ENCODE measurements around the gene RASSF5.
A peak's percentile ranks its signal among the peaks of the same experiment; 100 is the strongest.
"Not testable (repeated sequence)": the region's sequence is repeated elsewhere in the genome, so short reads cannot be mapped to it uniquely, and the experiment has no call there.

Gene RASSF5

DNA sequence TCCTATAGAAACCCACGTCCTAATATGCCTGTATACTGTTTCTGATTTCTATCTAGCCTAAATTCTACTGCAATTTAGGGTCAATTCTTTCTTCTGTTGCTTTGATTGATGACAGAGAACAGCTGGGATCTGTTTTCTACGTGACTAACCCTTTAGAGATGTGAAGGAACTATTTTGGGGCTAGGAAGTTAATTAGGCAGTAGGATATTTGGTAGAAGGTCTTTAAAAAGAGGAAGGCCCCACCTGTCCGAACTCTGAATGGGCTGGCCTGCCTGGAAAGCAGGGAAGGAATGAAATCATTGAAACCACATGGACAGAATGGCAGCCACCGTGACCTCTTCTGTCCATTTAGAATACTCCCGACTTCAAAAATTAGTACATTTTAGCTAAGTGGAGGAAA, 83.9 kb downstream of the RASSF5 start:
- no peak for DNase-seq

DNA sequence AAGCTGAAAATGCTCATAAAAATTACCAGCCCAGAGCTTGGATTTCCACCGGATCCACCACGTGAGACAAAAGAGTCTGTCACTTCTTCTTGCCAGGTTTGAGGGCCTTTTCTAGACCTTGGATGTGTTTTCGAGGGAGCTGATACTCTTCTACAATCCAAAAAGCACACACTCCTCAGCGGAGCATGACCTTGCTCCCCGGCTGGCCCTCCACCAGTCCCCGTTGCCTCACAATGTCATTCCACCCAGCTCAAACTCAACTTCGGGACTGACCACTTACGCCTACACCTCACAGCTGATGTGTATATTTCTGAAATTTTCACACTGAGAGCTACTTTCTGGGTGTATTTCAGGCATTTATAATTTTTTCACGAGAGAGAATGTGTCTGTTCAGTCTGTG, 84.4 kb downstream of the RASSF5 start:
- DNase-seq = no peak

DNA sequence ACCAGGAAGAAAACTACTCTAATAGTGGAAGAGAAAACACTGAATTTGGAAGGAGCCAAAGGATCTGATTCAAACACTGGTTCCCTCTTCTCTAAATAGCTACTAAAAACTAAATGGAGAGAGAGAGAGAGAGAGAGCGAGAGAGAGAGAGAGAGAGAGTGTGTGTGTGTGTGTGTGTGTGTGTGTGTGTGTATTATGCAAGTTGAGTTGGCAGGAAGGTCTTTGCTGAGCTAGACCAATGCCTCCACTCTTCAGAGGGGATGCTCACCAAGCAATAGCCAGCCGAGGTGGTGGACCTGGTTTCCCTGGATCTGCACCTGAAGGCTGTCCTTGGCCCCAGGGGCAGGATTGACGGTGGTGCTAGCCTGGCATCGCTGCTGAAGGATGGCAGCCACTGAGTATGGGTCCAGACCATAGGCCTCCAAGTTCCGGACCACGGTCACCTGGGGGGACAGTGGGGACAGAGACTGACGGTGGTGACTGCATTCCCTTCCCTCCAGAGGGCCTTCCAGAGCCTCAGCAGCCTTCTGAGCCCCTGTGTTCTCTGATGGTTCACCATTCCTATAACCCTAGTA, 86.1 kb downstream of the RASSF5 start:
- DNase-seq = no peak

DNA sequence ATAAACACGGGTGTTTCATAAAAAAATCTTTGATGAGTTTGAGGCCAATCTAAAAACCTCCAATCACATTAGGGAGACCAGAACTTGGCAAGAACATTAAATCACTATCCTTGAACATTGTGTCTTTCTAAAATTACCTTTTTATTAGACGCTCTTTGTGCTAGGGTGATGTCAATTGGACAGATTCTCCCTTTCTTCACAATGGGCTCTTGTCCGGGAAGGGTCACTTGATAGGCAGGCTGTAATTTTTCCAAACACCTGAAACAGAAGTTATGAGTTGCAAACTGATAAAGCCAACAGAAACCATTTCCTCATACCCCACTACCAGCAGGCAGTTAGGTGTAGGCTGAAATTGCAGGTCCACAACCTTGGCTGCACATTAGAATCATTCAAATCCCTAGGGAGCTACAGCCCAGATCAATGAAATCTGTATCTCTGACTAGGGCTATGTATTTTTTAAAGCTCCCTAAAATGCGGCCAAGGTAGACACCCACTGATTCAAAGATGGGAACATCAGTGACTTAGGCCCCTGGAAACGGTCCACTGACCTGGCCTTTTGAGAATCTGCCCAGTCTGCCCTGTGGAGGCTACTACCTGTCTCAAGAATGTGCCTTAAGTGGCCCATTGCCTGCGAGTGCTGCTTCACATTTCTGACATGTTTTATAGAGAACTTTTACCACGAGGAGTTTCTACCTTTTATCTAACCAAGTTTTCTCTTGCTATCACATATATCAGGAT, 88.4 kb downstream of the RASSF5 start:
- DNase-seq = no peak

DNA sequence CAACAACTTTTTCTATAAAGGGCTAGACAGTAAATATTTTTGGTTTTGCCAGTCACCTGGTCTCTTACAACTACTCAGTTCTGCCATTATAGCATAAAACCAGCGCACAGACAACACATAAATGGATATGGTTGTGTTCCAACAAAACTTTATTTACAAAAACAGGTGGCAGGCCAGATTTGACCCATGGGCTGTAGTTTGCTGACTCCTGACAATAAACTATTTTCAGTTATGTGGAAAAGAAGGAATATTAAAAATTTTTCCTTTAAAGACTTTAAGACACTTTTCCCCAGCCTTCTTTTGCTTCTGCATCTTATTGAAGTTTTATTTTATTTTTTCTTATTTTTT, 89.0 kb downstream of the RASSF5 start:
- no peak for DNase-seq

DNA sequence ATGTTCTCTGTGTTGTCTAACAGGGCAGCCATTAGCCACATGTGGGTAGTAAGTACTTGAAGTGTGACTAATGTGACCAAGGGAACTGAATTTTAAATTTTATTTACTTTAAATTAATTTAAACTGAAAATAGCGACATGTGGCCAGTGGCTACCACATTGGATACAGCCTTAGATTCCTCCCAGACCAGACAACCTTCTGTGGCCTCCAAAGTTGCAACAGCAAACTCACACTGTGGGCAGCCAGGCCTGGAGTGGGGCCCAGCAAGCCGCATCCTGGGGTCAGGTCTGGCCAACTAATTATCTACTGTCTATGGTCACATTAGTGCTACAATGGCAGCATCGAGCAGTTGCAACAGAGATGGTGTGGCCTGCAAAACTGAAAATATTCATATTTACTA, 93.2 kb downstream of the RASSF5 start:
- DNase-seq = no peak

DNA sequence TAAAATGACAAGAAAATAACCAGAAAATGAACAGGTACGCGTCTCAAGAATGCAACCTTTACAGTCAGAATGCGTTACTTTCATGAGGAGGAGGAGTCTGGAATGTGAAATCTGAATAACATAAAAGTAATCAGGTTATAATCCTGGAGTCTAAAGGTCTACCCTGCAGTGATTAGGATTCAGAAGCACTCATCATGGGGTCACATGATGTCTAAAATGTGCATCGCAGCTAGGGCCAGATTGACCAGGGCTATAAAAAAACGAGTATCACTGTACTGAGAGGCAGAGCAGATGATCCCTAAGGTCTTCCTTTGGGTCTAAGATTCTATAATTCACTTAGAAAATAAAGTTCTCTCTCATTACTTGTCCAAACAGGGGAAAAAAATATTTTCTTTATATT, 97.5 kb downstream of the RASSF5 start:
- DNase-seq = no peak

DNA sequence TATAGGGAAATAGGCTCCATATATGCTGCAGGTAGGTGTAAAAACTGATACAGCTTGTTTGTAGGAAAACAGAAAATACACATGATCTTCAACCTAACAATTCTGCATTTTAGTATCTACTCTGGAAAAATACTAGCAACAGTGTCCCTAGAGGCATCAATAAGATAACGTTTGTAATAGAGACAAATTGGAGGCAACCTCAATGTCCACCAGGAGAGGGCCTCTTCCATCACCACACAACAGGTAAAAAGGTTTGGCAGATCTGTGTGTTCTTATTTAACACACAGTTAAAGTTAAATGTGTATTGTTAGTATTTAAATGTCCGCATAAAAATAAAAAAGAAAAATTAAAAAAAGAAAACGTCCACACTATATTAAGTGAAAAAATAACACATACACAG, 99.5 kb downstream of the RASSF5 start:
- DNase-seq = peak; percentile 76

DNA sequence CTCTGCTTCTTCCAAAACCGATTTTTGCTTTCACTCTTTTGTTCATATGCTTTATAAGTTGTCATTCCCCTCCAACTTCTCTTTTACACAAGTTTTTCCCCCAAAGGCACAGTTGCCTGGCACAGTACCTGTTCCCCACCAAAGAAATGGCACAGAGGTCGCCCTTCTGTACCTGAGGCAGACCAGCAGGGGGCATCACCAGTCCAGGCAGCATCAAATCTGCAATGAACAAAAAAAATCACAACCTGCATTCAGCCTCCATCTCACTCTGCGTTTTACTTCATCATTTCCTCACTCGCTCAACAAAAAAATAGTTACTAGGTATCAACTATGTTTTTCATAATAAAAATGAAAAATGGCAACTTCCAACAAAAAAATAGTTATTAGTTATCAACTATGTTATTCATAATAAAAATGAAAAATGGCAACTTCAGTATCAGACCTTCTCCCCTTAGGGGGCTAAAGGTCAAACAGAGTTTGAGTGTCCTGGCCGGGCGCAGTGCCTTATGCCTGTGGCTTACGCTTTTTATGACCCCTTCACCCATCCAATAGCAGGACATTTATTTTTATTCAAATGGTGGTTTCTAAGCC, 100.9 kb downstream of the RASSF5 start:
- peak; percentile 71 for DNase-seq

DNA sequence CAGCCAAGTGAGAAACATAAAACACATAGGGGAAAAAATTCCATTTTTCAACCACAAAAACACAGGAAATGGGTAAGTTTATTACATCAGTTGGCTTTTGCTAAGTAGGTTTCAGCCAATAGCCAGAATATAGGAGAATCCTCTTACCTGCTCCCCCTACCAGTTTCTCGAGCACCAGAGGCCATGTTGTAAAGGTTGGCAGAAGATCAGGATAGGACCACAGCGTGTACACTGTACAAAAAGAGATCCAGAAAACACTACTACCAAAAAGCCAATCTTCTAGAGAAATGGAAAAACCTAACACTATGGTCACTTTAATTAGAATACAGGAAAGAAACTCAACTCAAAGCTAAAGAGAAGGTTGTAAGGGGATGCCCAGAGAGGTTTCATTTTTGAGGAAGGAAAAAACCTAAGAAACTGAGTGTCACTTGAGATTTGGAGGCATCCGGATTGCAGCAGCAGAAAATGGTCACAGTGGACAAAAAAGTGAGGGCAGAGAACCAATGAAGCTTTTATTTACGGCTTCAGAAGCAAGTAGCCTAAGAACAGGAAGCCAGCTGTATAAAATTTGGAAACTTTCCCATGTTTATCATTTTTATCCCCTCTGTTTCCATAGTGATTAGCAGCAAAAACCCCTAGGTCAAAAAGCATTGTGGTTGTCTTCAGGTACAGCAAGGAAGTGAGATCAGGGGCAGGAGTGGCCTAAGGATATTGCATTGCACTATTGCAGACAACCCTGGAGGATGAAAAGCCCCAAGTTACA, 102.1 kb downstream of the RASSF5 start:
- DNase-seq = no peak

DNA sequence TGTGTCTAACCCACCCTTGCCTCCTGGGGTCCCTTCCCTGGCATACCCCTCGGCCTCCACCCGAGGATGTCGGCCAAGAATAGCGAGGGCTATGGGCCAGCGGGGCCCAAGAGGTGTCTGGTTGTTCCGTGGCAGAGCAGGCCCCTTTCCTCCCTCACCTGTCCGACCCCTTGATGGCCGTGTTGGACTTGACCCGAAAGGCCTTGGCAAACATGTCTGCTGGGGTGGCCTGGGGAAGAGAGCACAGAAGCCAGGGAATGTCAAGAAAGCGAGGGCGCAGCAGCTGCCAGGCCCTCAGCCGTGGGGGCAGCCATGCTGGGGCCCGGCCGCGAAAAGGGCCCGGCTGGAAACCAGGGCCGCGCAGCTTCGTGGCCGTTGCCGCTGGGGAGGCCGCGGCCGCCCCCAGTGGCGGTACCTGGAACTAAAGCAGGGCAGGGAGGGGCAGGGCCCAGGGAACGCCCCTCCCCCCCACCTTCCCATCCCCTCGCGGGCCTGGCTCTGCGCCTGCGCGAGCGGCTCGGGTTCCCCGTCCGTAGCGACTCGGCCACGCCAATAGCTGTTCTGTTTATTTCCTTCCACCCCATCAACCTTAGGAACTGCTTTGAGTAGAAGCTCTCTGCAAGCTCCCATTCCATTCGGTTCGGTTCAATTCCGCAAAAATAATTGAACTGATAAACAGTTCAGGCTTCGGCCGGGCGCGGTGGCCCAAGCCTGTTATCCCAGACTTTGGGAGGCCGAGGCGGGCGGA, 105.0 kb downstream of the RASSF5 start, which contains the start of gene EIF2D:
TSS of gene EIF2D (minus strand) at position 337 of the 748 bp plus-strand sequence. CDS start at position 214, 123 bp downstream.
- peak; percentile 97 for DNase-seq

DNA sequence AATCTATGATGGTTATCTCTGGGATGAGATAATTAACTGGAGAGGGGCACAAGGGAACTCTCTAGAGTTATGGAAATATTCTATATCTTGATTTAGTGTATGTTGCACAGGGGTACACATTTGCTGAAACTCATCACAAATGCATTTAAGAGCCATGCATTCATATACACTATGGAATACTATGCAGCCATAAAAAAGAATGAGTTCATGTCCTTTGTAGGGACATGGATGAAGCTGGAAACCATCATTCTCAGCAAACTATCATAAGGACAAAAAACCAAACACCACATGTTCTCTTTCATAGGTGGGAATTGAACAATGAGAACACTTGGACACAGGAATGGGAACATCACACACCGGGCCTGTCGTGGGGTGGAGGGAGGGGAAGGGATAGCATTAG, 119.1 kb downstream of the RASSF5 start:
- not testable (repeated sequence) for DNase-seq

DNA sequence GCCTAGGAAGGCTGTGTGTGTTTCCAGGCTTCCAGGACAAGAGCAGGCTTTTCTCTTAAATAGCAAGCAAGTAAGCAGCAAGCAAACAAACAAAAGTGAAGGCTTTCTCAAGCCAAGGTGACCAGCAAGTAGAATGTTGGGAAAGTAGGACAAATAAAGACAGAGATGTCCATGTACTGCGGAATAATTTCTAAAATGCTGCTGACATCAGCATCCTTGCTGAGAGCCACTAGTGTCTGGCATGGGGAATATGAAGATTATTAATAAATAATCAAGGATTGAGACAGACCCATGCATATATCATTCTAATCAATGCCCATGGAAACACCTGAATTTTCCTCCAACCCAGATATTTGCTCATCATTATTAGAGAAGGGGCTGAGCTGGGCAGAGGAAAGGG, 121.6 kb downstream of the RASSF5 start:
- DNase-seq = no peak

DNA sequence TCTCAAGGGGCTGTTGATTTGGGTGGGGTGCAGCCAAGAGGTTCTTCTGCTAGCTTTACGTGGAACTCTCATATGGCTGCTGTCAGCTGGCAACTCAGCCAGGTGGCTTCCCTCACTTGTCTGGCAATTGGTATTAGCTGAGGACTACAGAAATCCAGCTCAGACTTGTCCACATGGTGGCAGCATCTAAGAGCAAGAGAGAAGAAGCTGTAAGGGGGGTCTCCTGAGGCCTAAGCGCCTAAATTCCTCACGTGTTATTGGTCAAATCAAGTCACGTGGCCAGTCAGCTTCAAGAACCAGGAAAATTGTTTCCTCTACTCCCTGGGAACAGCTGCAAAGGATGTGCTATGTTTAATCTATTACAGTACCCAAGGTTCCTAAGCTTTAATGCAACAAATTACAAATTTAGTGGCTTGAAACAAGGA, 123.8 kb downstream of the RASSF5 start:
- DNase-seq = peak; percentile 89

DNA sequence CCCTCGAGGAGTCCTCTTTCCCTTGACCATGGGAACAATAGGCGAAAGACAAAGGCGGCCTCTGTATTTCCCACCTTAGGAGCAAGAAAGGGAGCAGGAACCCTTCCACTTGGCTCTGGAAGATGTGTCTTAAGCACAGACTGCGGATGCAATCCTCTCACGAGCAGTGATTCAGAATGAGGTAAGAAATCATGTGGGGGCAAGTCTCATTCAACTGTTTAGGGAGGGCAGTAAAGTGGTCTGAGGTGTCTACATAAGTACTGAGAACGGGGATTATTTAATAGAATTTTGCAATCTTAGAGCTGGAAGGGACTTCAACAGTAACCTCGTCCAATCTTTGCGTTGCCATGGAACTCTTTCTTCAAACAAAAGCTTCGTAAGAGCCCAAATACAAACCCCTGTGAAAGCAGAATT, 126.4 kb downstream of the RASSF5 start:
- no peak for DNase-seq

DNA sequence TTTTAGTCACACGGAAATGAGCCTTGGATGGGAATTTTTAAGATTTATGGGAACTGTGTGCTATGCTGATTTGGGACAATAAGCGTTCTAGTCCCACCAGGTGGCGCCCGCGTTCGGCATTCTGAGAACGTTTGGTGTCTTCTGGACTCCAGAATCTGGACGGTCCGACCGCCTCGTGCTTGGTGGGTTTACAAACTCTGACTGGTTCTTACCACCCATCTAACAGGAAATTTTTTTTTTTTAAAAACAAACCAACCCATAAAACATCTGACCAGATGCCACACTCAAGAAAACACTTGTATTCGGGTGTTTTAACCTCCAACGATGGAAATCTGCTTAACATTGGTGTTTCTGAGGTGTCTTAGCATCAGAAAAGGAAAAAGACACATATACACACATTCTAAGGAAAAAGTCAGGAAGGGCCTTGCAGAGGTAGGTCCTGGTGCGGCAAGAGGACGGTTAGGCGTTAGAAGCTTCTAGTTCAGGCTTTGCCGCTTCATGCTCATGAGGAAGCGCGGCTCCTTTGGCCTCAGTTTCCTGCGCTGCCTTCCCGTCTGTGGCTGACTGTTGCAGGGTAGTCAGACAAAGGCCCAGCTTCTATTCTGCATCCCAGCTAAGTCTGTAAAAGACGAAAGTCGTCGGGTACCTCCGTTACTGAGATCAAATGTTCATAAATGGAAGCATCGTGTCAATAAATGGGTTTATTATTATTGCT, 127.2 kb downstream of the RASSF5 start:
- peak; percentile 94 for DNase-seq

DNA sequence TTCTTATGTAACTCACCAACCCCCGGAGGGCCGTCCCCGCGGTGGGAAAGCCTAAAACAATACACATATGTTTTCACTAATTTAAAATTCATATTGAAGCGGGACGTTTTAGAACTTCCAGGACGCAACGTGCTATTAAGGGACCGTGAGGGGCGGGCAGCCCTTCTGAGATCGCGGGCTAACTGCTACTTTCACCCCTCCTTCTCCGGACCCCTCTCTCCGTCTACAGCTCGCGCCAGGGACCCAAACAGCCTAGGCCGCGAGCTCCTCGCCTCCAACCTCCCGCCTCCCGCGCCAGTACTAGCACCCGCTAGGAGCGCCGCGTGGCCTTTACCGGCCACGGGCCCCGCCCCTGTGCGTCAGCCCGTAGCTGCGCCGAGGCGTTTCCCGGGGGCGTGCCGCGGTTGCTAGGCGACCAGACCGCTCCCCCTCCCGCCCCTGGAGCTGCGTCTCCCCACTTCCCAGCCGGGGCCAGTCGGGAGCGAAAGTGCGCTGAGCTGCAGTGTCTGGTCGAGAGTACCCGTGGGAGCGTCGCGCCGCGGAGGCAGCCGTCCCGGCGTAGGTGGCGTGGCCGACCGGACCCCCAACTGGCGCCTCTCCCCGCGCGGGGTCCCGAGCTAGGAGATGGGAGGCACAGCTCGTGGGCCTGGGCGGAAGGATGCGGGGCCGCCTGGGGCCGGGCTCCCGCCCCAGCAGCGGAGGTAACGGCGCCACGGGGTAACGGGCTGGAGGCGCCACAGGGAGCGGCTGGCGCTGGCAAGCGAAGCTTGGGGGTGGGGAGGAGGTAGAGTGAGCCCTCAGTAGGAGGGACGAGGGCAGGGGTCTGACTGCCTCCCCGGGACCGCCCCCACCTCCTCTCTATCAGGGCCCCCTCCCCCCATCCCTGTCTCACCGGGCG, 128.0 kb downstream of the RASSF5 start, which contains the start of gene DYRK3:
TSS of gene DYRK3 (plus strand) at position 457 of the 898 bp plus-strand sequence. CDS start at position 625, 168 bp downstream.
- peak; percentile 96 for DNase-seq

DNA sequence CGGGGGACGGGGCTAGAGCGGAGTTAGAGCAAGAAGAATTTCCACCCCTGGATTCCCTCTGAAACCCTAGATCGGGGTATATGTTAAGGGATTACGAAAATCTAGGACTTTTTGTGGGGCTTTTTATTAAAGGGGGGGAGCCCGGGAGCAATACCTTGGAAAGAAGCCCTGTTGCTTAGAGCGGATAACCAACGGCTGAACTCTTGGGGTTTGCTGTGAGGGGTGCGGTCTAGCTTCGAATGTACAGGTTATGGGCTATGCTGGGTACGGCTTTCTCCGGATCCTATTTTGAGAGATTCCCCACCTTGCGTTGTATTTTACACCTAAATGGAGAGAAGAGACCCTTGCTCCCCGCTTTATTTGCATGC, 128.6 kb downstream of the RASSF5 start:
- peak; percentile 60 for DNase-seq

DNA sequence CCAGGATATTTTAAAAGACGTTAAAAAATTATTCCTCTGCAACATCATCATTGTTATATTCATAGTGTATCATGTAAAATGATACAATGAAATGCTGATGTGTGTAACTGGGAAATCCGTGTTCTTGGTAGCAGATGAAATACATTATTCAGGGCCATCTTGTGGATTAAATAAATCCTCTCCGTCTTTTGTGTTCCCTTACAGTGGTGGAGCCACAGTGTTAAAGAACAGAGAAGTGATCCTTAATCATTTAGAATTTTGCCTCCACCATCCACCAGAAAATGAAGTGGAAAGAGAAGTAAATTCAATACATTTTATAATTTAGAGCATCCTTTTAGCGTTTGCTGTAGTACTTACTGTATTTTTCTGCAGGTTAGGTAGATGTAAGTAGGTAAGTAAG, 129.3 kb downstream of the RASSF5 start:
- no peak for DNase-seq

DNA sequence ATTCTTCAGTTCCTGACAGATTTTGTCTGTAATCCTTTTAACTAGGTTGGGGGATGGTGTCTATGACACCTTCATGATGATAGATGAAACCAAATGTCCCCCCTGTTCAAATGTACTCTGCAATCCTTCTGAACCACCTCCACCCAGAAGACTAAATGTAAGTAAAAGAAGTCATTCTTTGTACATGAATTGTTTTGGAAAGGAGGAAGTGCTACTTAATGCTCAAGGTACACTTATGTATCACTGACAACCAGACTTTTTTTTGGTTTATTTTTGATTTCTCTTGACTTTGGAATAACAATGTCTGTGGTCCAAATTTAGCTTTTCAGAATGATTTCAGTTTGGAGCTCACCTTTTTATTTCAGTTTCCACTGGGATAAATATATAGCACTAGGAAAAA, 130.3 kb downstream of the RASSF5 start:
- no peak for DNase-seq

All from hematopoietic multipotent progenitor cell treated with erythropoietin and hydrocortisone succinate and interleukin-3 and kit ligand, for 6 days (in vitro differentiated cells).